Ovary (tissue), 9 donors: Measurements from ENCODE around the gene LPIN3. TPM values are rescaled to one million over a fixed set of nuclear protein-coding genes. Genes with fewer than 3 reads are reported as not detected.
"Not testable (repeated sequence)": the region's sequence is repeated elsewhere in the genome, so short reads cannot be mapped to it uniquely, and the experiment has no call there.

ENCODE experiments used
- DNase-seq, 5 donors: peaks; one replicate each; pipeline ENCODE4 v3.0.0-alpha.2; 2019 to 2020
- H3K27ac ChIP-seq, 2 donors: fragments of 200-600 bp; one replicate each; pipeline versions ENCODE4 v1.5.1 to v1.8.0; 2019 to 2022
- H3K27me3 ChIP-seq: fragments of 200-600 bp; one replicate; pipeline ENCODE4 v1.8.0; 2022
- H3K36me3 ChIP-seq: fragments of 200-600 bp; sonication (generic); one replicate; pipeline ENCODE4 v1.5.1; 2019
- H3K4me1 ChIP-seq: one replicate; pipeline ENCODE4 v1.8.1; 2013; ENCODE audit warnings: mild to moderate bottlenecking, moderate library complexity; ENCODE audit not compliant: insufficient read depth
- H3K4me3 ChIP-seq: fragments of 200-600 bp; sonication (generic); one replicate; pipeline ENCODE4 v1.5.1; 2017
- H3K9me3 ChIP-seq, 2 donors: fragments of 200-600 bp in 1 of 2; sonication (generic) in 1 of 2; one replicate each; pipeline versions ENCODE4 v1.5.1 to v1.8.1; 2013 to 2019; ENCODE audit warnings: mild to moderate bottlenecking in 1 of 2, moderate library complexity in 1 of 2
- EP300 ChIP-seq: sonication (generic); formaldehyde crosslinking; IDR thresholded peaks from one replicate; pipeline ENCODE4 v1.6.1; 2017; ENCODE audit warnings: antibody characterized with exemption
- POLR2A ChIP-seq: fragments of 450-650 bp; IDR thresholded peaks from one replicate; pipeline ENCODE4 v1.6.1; 2017; ENCODE audit warnings: antibody characterized with exemption, mild to moderate bottlenecking, moderate library complexity
- WGBS, 3 donors: extraction: QIAGEN DNeasy Blood & Tissue Kit in 1 of 3; methylation state at CpG; one replicate each; pipeline versions ENCODE4 v1.1.5 to v1.1.7; 2013 to 2017; 5-methylcytosine and 5-hydroxymethylcytosine counted together
- intact Hi-C, 4 donors: fragments of 100-400 bp; cut with DNase I; formaldehyde crosslinking; loops; one replicate each; pipeline versions ENCODE4 v1.11.0 to v1.15.1; 2022 to 2023
- polyA plus RNA-seq, 2 donors: library from polyadenylated mRNA; stranded (reverse); fragments of 200-250 nt in 1 of 2; fragments of 350-450 nt in 1 of 2; fragmentation: Illumina TruSeq in 1 of 2; extraction: RNeasy Lipid Tissue Mini Kit (QIAGEN cat#74804) in 1 of 2; gene quantifications; one replicate each; pipeline ENCODE4 v1.2.3, GENCODE V29; 2013 to 2014
- total RNA-seq, 7 donors: library from RNA; depleted of rRNA in 2 of 7; stranded (reverse); fragments of >200 nt in 2 of 7; fragmentation: NEBNext Ultra II Directional in 3 of 7; extraction: Animal tissue kit (Norgen Biotek cat#: 25700) in 3 of 7; gene quantifications; one replicate each; pipeline versions ENCODE4 v1.1.0 to v1.2.4, GENCODE V29; 2016 to 2023
- TF ChIP-seq, protein P1 (sequence below), 3 donors: fragments of 450-650 bp in 2 of 3; fragments of 200-600 bp in 1 of 3; IDR thresholded peaks; one replicate each; pipeline versions ENCODE4 v1.5.1 to v1.8.0; 2016 to 2022; ENCODE audit warnings: antibody characterized with exemption in 3 of 3, mild to moderate bottlenecking in 1 of 3
- donor health status: DM: no; HTN: no; CAD: no; lungs with moderate emphysema.
- donor health status: DM: no; HTN: no; CAD: no.
- donor health status: Bipolar disorder and iron deficiency.
- donor health status: DM: yes; HTN: yes; CAD: no.
- donor health status: DM: no; HTN: no; CAD: no.
- donor health status: DM: yes; HTN: yes; CAD: no.

Gene LPIN3
- total and polyA plus RNA-seq, 9 donors, result 5.1 to 21.6 (median 12.5) TPM

DNA sequence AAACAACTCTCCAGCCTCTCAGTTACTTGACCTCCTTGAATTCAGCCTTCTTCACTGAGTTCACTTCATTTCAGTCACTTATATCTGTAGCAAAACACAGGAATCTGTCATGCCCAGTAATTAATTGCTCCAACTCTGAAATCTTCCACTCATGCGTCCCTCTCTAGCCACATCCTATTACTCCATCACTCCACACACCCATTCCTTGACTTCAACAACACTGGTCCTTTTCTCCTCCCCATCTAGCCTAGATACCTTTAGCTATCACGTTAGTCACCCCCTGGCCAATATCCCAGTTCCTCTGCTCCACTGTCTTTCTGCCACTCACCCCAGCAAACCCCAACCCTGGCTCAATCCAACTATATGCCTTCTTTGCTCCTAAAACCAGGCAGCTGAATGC is 30.8 kb upstream of the LPIN3 start:
- 67 to 77% (median 77%) methylated on average over 2 of the region's 2 CpGs for WGBS, 3 donors
- peaks cover 26% of the 10 kb centered on the region for H3K4me1 ChIP-seq

DNA sequence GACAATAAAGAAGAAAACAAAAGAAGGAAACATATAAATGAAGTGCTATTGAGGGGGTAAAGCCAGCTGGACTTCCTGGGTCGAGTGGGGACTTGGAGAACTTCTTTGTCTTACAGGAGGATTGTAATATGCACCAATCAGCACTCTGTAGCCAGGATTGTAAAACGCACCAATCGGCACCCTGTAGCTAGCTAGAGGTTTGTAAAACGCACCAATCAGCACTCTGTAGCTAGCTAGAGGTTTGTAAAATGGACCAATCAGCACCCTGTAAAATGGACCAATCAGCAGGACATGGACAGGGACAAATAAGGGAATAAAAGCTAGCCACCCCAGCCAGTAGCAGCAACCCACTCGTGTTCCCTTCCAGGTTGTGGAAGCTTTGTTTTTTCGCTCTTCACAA is 28.6 kb upstream of the LPIN3 start:
- H3K4me1 ChIP-seq, result peaks cover 31% of the 10 kb centered on the region
- H3K9me3 ChIP-seq, result not testable (repeated sequence)

More for the DNA sequence above, 30.8 kb upstream of the LPIN3 start:
- TF ChIP-seq POLR2A (no peak), EP300 (no peak)
- TF ChIP-seq, protein P1, sequence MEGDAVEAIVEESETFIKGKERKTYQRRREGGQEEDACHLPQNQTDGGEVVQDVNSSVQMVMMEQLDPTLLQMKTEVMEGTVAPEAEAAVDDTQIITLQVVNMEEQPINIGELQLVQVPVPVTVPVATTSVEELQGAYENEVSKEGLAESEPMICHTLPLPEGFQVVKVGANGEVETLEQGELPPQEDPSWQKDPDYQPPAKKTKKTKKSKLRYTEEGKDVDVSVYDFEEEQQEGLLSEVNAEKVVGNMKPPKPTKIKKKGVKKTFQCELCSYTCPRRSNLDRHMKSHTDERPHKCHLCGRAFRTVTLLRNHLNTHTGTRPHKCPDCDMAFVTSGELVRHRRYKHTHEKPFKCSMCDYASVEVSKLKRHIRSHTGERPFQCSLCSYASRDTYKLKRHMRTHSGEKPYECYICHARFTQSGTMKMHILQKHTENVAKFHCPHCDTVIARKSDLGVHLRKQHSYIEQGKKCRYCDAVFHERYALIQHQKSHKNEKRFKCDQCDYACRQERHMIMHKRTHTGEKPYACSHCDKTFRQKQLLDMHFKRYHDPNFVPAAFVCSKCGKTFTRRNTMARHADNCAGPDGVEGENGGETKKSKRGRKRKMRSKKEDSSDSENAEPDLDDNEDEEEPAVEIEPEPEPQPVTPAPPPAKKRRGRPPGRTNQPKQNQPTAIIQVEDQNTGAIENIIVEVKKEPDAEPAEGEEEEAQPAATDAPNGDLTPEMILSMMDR (IDR thresholded peaks at IDR 0.05), result no peak
- H3K27ac ChIP-seq, result no peak overlapping the region
- H3K4me3 ChIP-seq, result no peak overlapping the region
- no peak for DNase-seq
- no peaks in the 10 kb centered on the region for H3K9me3 ChIP-seq
- intact Hi-C loops, result loop anchor here in 1 of 4 donors (10.0 kb wide), 1 partner anchor 55 kb away; no protein-coding TSS in a partner anchor
- H3K36me3 ChIP-seq, result no peaks in the 10 kb centered on the region
- H3K27me3 ChIP-seq, result no peaks in the 10 kb centered on the region

DNA sequence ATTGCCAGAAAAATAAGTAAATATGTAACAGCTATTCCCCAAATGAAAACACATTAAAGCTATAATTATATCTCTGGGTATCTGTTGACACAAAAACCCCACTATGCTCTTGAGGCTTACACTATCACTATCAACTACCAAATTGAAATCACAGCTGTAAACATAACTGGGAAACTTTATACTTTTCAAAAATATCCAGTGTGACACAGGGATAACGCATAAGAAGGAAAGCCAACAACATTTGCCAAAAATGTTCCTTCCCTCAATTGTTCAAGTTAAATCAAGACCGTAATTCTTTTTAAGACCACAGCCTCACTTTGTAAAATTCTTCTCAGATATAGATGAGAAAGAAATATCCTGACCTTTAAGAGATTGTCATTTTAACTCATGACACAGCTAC is 26.2 kb upstream of the LPIN3 start:
- WGBS, 3 donors, result 21 to 35% (median 30%) methylated on average over 2 of the region's 2 CpGs
- TF ChIP-seq EP300, result no peak
- TF ChIP-seq, protein P1 (IDR thresholded peaks at IDR 0.05), result no peak
- no peak for TF ChIP-seq POLR2A
- DNase-seq, result no peak
- peaks cover 25% of the 10 kb centered on the region for H3K4me1 ChIP-seq
- peak overlapping the region in 1 of 2 donors; percentile 41 for H3K27ac ChIP-seq
- no peaks in the 10 kb centered on the region for H3K9me3 ChIP-seq
- no peaks in the 10 kb centered on the region for H3K36me3 ChIP-seq
- no peaks in the 10 kb centered on the region for H3K27me3 ChIP-seq
- no peak overlapping the region for H3K4me3 ChIP-seq
- intact Hi-C loops, result loop anchor here in 1 of 4 donors (10.0 kb wide), 1 partner anchor 60 kb away; no protein-coding TSS in a partner anchor

More for the DNA sequence above, 28.6 kb upstream of the LPIN3 start:
- intact Hi-C loops, result loop anchor here in 1 of 4 donors (10.0 kb wide), 1 partner anchor 57 kb away; no protein-coding TSS in a partner anchor
- not testable (repeated sequence) for H3K4me3 ChIP-seq, DNase-seq, H3K27ac ChIP-seq, H3K27me3 ChIP-seq, H3K36me3 ChIP-seq
- 93 to 96% (median 93%) methylated on average over 6 of the region's 6 CpGs for WGBS, 3 donors

DNA sequence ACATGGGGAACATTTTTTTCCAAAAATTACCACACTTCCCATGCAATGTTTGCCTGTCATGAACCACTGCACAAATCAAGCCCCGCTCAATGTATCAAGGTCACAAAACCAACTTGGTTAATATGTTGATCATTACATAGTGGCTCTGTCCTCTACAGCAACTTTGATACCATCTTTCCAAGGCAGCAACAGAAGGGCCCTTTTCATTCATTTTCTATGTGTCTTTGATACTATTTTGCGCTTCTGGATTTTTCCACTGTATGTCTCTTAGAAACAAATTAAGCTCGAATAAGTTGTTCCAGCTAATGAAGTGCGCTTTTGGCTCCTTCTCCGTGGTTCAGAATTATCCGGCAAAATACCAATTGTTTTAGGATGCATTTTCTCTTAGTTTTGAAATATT is 24.6 kb upstream of the LPIN3 start:
- Histone ChIP-seq H3K4me3 (peak overlapping the region; percentile 85), H3K27me3 (no peaks in the 10 kb centered on the region), H3K4me1 (peaks cover 15% of the 10 kb centered on the region), H3K9me3 (no peaks in the 10 kb centered on the region), H3K36me3 (no peaks in the 10 kb centered on the region), H3K27ac (peak overlapping the region in 1 of 2 donors; percentile 74)
- 8 to 17% (median 10%) methylated on average over 6 of the region's 6 CpGs for WGBS, 3 donors
- TF ChIP-seq EP300 (no peak), POLR2A (no peak)
- TF ChIP-seq, protein P1 (IDR thresholded peaks at IDR 0.05), result no peak
- no peak for DNase-seq
- intact Hi-C loops, result loop anchor here in 2 of 4 donors (5.0 to 10.0 kb wide), 2 partner anchors 61 to 69 kb away; no protein-coding TSS in a partner anchor
